Spleen (tissue), 7 donors: ENCODE measurements around the gene ASGR2.

Source experiments
- CTCF ChIP-seq, 11 experiments: fragments of 200-600 bp in 7 of 11; fragments of 450-650 bp in 4 of 11; sonication (generic) in 4 of 11; IDR thresholded peaks in 8 of 11; conservative IDR thresholded peaks in 3 of 11; 1 replicate in 7 of 11; 2 replicates in 4 of 11; pipeline versions ENCODE4 v1.4.0 to v1.8.0; 2016 to 2021; ENCODE audit warnings: antibody characterized with exemption in 11 of 11, inconsistent platforms in 4 of 11, mild to moderate bottlenecking in 1 of 11
- POLR2AphosphoS5 ChIP-seq, 3 donors: sonication (generic); formaldehyde crosslinking; IDR thresholded peaks; one replicate each; pipeline ENCODE4 v1.5.1; 2017; ENCODE audit warnings: antibody characterized with exemption in 3 of 3
- donor health status: DM: no; HTN: no; CAD: no; lungs with moderate emphysema.
- donor health status: DM: no; HTN: no; CAD: no.
- donor health status: DM: no; HTN: no; CAD: no.

GRCh38 chr17:7097940-7098339 is 16.7 kb downstream of the ASGR2 start:
- no peak for TF ChIP-seq POLR2AphosphoS5 (IDR thresholded peaks at IDR 0.05)
- no peak for TF ChIP-seq CTCF (IDR thresholded peaks at IDR 0.05 in 8 of 11, conservative IDR thresholded peaks at IDR 0.05 in 3 of 11)
